Testis (tissue), 3 donors: ENCODE data around the gene PCDHGA7. TPM values are rescaled to one million over a fixed set of nuclear protein-coding genes. Genes with fewer than 3 reads are reported as not detected.

Experiments
- DNase-seq: peaks from one replicate; pipeline ENCODE4 v3.0.0-alpha.2; 2019
- H3K27ac ChIP-seq, 2 donors: fragments of 200-600 bp; sonication (generic); one replicate each; pipeline ENCODE4 v1.5.1; 2019
- H3K27me3 ChIP-seq: fragments of 200-600 bp; sonication (generic); one replicate; pipeline ENCODE4 v1.5.1; 2019
- H3K36me3 ChIP-seq: fragments of 200-600 bp; sonication (generic); one replicate; pipeline ENCODE4 v1.5.1; 2017; ENCODE audit warnings: low read depth; ENCODE audit errors: missing control alignments
- H3K4me1 ChIP-seq: fragments of 200-600 bp; sonication (generic); one replicate; pipeline ENCODE4 v1.5.1; 2019
- H3K4me3 ChIP-seq, 2 donors: fragments of 200-600 bp; sonication (generic); one replicate each; pipeline ENCODE4 v1.5.1; 2017 to 2019
- H3K9me3 ChIP-seq: fragments of 200-600 bp; sonication (generic); one replicate; pipeline ENCODE4 v1.5.1; 2017
- CTCF ChIP-seq, 3 experiments: fragments of 450-650 bp in 2 of 3; fragments of 200-600 bp in 1 of 3; sonication (generic) in 1 of 3; IDR thresholded peaks; one replicate each; pipeline ENCODE4 v1.5.1; 2016 to 2019; ENCODE audit warnings: antibody characterized with exemption in 3 of 3, mild to moderate bottlenecking in 2 of 3, moderate library complexity in 1 of 3
- POLR2A ChIP-seq: fragments of 450-650 bp; IDR thresholded peaks from one replicate; pipeline ENCODE4 v1.6.1; 2017; ENCODE audit warnings: antibody characterized with exemption, mild to moderate bottlenecking, moderate library complexity
- WGBS, 2 donors: methylation state at CpG; one replicate each; pipeline ENCODE4 v1.1.5; 2018; 5-methylcytosine and 5-hydroxymethylcytosine counted together
- intact Hi-C: fragments of 100-400 bp; cut with DNase I; formaldehyde crosslinking; loops from one replicate; pipeline ENCODE4 v1.15.1; 2023; ENCODE audit warnings: low total_unique reads
- polyA plus RNA-seq: library from polyadenylated mRNA; stranded (reverse); fragments of 350-450 nt; fragmentation: Illumina TruSeq; extraction: RNeasy Lipid Tissue Mini Kit (QIAGEN cat#74804); gene quantifications from one replicate; pipeline ENCODE4 v1.2.3, GENCODE V29; 2014; ENCODE audit warnings: low read depth, low replicate concordance; ENCODE audit not compliant: insufficient read depth
- total RNA-seq, 2 donors: library from RNA; depleted of rRNA; stranded (reverse); fragments of >200 nt; gene quantifications; one replicate each; pipeline ENCODE4 v1.2.3, GENCODE V29; 2016

Gene PCDHGA7
- total and polyA plus RNA-seq, 3 donors from 2014 or later, result 1.6 to 12.7 (median 11.1) TPM

GRCh38 chr5:141434006-141434405 is 51.5 kb downstream of the PCDHGA7 start:
- no peak for DNase-seq
- H3K27me3 ChIP-seq, result no peaks in the 10 kb centered on the region
- no peaks in the 10 kb centered on the region for H3K9me3 ChIP-seq

More at GRCh38 chr5:141434006-141434405, 51.5 kb downstream of the PCDHGA7 start:
- TF ChIP-seq POLR2A (no peak), CTCF (IDR thresholded peaks at IDR 0.05) (no peak)
- intact Hi-C loops, result no loop called here
- H3K4me3 ChIP-seq, result no peak overlapping the region
- no peaks in the 10 kb centered on the region for H3K36me3 ChIP-seq
- H3K4me1 ChIP-seq, result no peaks in the 10 kb centered on the region
- H3K27ac ChIP-seq, result no peak overlapping the region
- 58 to 76% methylated on average over 2 of the region's 2 CpGs for WGBS, 2 donors

Other genes with a start within 250 kb of the PCDHGA7 start
Only the 30 nearest of the 36 such genes appear.
- 1 to 10 TPM; 5.7 to 8.7 TPM for gene PCDHB9, start 195.6 kb upstream of the PCDHGA7 start, total RNA-seq
- 4.8 TPM for gene PCDHB9, start 195.6 kb upstream of the PCDHGA7 start, polyA plus RNA-seq
- 1 to 10 TPM; 4.0 to 4.9 TPM for gene PCDHB10, start 190.4 kb upstream of the PCDHGA7 start, total RNA-seq
- 1.5 TPM for gene PCDHB10, start 190.4 kb upstream of the PCDHGA7 start, polyA plus RNA-seq
- gene PCDHB11, start 183.1 kb upstream of the PCDHGA7 start, total RNA-seq, result 1 to 10 TPM; 4.0 to 4.2 TPM
- gene PCDHB11, start 183.1 kb upstream of the PCDHGA7 start, polyA plus RNA-seq, result 0.63 TPM
- 1 to 10 TPM; 6.1 to 6.5 TPM for gene PCDHB12, start 174.0 kb upstream of the PCDHGA7 start, total RNA-seq
- gene PCDHB12, start 174.0 kb upstream of the PCDHGA7 start, polyA plus RNA-seq, result 1.4 TPM
- gene PCDHB13, start 168.8 kb upstream of the PCDHGA7 start, total RNA-seq, result 1 to 10 TPM; 8.6 to 9.3 TPM
- 2.6 TPM for gene PCDHB13, start 168.8 kb upstream of the PCDHGA7 start, polyA plus RNA-seq
- 1 to 10 TPM; 7.9 to 8.0 TPM for gene PCDHB14, start 159.4 kb upstream of the PCDHGA7 start, total RNA-seq
- 2.7 TPM for gene PCDHB14, start 159.4 kb upstream of the PCDHGA7 start, polyA plus RNA-seq
- 10 to 100 TPM; 22.1 to 27.6 TPM for gene PCDHB15, start 137.3 kb upstream of the PCDHGA7 start, total RNA-seq
- 10.3 TPM for gene PCDHB15, start 137.3 kb upstream of the PCDHGA7 start, polyA plus RNA-seq
- gene SLC25A2, start 78.7 kb upstream of the PCDHGA7 start, total RNA-seq, result 1 to 10 TPM; 4.0 to 4.4 TPM
- 15.9 TPM for gene SLC25A2, start 78.7 kb upstream of the PCDHGA7 start, polyA plus RNA-seq
- 100 to 1,000 TPM; 112 to 131 TPM for gene TAF7, start 62.0 kb upstream of the PCDHGA7 start, total RNA-seq
- 137 TPM for gene TAF7, start 62.0 kb upstream of the PCDHGA7 start, polyA plus RNA-seq
- 10 to 100 TPM in 1 of 2 donors, 1 to 10 TPM in 1; 8.7 to 13.1 TPM for gene PCDHGA1, start 52.2 kb upstream of the PCDHGA7 start, total RNA-seq
- 1.6 TPM for gene PCDHGA1, start 52.2 kb upstream of the PCDHGA7 start, polyA plus RNA-seq
- gene PCDHGA2, start 44.0 kb upstream of the PCDHGA7 start, total RNA-seq, result 10 to 100 TPM; 19.4 to 31.0 TPM
- gene PCDHGA2, start 44.0 kb upstream of the PCDHGA7 start, polyA plus RNA-seq, result 5.6 TPM
- gene PCDHGA3, start 38.9 kb upstream of the PCDHGA7 start, total RNA-seq, result 10 to 100 TPM; 19.3 to 31.8 TPM
- gene PCDHGA3, start 38.9 kb upstream of the PCDHGA7 start, polyA plus RNA-seq, result 4.4 TPM
- gene PCDHGB1, start 32.6 kb upstream of the PCDHGA7 start, total RNA-seq, result 10 to 100 TPM; 12.5 to 16.4 TPM
- 0.92 TPM for gene PCDHGB1, start 32.6 kb upstream of the PCDHGA7 start, polyA plus RNA-seq
- gene PCDHGA4, start 27.7 kb upstream of the PCDHGA7 start, total RNA-seq, result 10 to 100 TPM; 14.2 to 21.0 TPM
- 1.9 TPM for gene PCDHGA4, start 27.7 kb upstream of the PCDHGA7 start, polyA plus RNA-seq
- 10 to 100 TPM; 16.6 to 20.4 TPM for gene PCDHGB2, start 22.7 kb upstream of the PCDHGA7 start, total RNA-seq
- 1.5 TPM for gene PCDHGB2, start 22.7 kb upstream of the PCDHGA7 start, polyA plus RNA-seq
- gene PCDHGA5, start 18.6 kb upstream of the PCDHGA7 start, total RNA-seq, result 10 to 100 TPM in 1 of 2 donors, 1 to 10 TPM in 1; 9.4 to 12.2 TPM
- gene PCDHGA5, start 18.6 kb upstream of the PCDHGA7 start, polyA plus RNA-seq, result 1.5 TPM
- gene PCDHGB3, start 12.5 kb upstream of the PCDHGA7 start, total RNA-seq, result 10 to 100 TPM; 11.3 to 17.1 TPM
- gene PCDHGB3, start 12.5 kb upstream of the PCDHGA7 start, polyA plus RNA-seq, result 0.74 TPM
- 10 to 100 TPM in 1 of 2 donors, 1 to 10 TPM in 1; 9.7 to 13.4 TPM for gene PCDHGA6, start 8.9 kb upstream of the PCDHGA7 start, total RNA-seq
- 1.8 TPM for gene PCDHGA6, start 8.9 kb upstream of the PCDHGA7 start, polyA plus RNA-seq
- 10 to 100 TPM; 11.3 to 13.3 TPM for gene PCDHGB4, start 5.0 kb downstream of the PCDHGA7 start, total RNA-seq
- gene PCDHGB4, start 5.0 kb downstream of the PCDHGA7 start, polyA plus RNA-seq, result 1.0 TPM
- gene PCDHGA8, start 9.9 kb downstream of the PCDHGA7 start, total RNA-seq, result 1 to 10 TPM; 8.2 TPM
- 0.15 TPM for gene PCDHGA8, start 9.9 kb downstream of the PCDHGA7 start, polyA plus RNA-seq
- gene PCDHGB5, start 15.2 kb downstream of the PCDHGA7 start, total RNA-seq, result 10 to 100 TPM; 28.3 to 36.4 TPM
- gene PCDHGB5, start 15.2 kb downstream of the PCDHGA7 start, polyA plus RNA-seq, result 4.5 TPM
- 10 to 100 TPM; 13.0 to 13.1 TPM for gene PCDHGA9, start 20.0 kb downstream of the PCDHGA7 start, total RNA-seq
- 1.1 TPM for gene PCDHGA9, start 20.0 kb downstream of the PCDHGA7 start, polyA plus RNA-seq
- gene PCDHGB6, start 25.3 kb downstream of the PCDHGA7 start, total RNA-seq, result 10 to 100 TPM in 1 of 2 donors, 1 to 10 TPM in 1; 9.9 to 12.6 TPM
- 2.1 TPM for gene PCDHGB6, start 25.3 kb downstream of the PCDHGA7 start, polyA plus RNA-seq
- gene PCDHGA10, start 30.2 kb downstream of the PCDHGA7 start, total RNA-seq, result 10 to 100 TPM; 11.3 to 11.7 TPM
- gene PCDHGA10, start 30.2 kb downstream of the PCDHGA7 start, polyA plus RNA-seq, result 1.2 TPM
- 10 to 100 TPM; 15.3 to 18.1 TPM for gene PCDHGB7, start 34.9 kb downstream of the PCDHGA7 start, total RNA-seq
- gene PCDHGB7, start 34.9 kb downstream of the PCDHGA7 start, polyA plus RNA-seq, result 6.6 TPM
- gene PCDHGA11, start 38.3 kb downstream of the PCDHGA7 start, total RNA-seq, result 1 to 10 TPM; 8.4 to 9.1 TPM
- gene PCDHGA11, start 38.3 kb downstream of the PCDHGA7 start, polyA plus RNA-seq, result 0.83 TPM
- gene PCDHGA12, start 47.8 kb downstream of the PCDHGA7 start, total RNA-seq, result 10 to 100 TPM; 10.3 to 11.3 TPM
- gene PCDHGA12, start 47.8 kb downstream of the PCDHGA7 start, polyA plus RNA-seq, result 2.7 TPM
- gene PCDHGC3, start 93.2 kb downstream of the PCDHGA7 start, total RNA-seq, result 10 to 100 TPM; 14.5 to 29.4 TPM
- 61.1 TPM for gene PCDHGC3, start 93.2 kb downstream of the PCDHGA7 start, polyA plus RNA-seq
- gene PCDHGC4, start 102.3 kb downstream of the PCDHGA7 start, total RNA-seq, result 1 to 10 TPM; 6.1 TPM
- gene PCDHGC4, start 102.3 kb downstream of the PCDHGA7 start, polyA plus RNA-seq, result 0.57 TPM
- gene PCDHGC5, start 106.3 kb downstream of the PCDHGA7 start, total RNA-seq, result 1 to 10 TPM; 4.9 to 5.4 TPM
- gene PCDHGC5, start 106.3 kb downstream of the PCDHGA7 start, polyA plus RNA-seq, result 0.50 TPM